ENCODE results near the gene STMN1.
A peak's percentile ranks its signal among the peaks of the same experiment; 100 is the strongest.

Gene STMN1

DNA sequence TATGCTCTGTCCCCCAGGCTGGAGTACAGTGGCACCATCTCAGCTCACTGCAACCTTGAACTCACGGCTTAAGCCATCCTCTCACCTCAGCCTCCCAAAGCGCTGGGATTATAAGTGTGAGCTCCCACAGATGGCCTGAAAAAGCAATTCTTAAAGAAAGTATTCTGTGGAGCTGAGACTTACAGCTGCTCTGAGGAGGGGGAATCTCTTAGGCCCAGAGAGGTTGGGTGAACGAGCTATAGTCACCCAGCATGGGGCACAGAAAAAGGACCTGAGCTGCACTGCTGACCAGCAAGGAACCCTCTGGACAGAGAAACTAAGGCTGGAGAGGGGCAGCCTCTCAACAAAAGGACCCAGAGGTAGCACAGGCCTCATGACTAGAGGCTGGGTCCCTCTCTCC lies 32.0 kb downstream of the STMN1 start:
- Histone ChIP-seq H3K9me2 (replicated peaks; ENCODE audit: control insufficient read depth, low read length) (no peaks in the 10 kb centered on the region), H3K79me2 (ENCODE audit: control insufficient read depth, low read length) (no peaks in the 10 kb centered on the region), H4K20me1 (ENCODE audit: control insufficient read depth, insufficient read depth, low read depth, low read length) (no peaks in the 10 kb centered on the region), H3K27ac (ENCODE audit: low read depth, low read length) (no peak overlapping the region), H3K9me3 (ENCODE audit: control insufficient read depth, insufficient read depth, low read length) (no peaks in the 10 kb centered on the region), H3K4me3 (ENCODE audit: low read length) (peak overlapping the region; percentile 73), H3K27me3 (ENCODE audit: control insufficient read depth, low read length) (peaks cover 25% of the 10 kb centered on the region), H3K4me2 (ENCODE audit: low read length) (peak overlapping the region; percentile 79), H3K36me3 (ENCODE audit: control insufficient read depth, low read length) (no peaks in the 10 kb centered on the region), H3F3A (ENCODE audit: control insufficient read depth, insufficient read depth) (peaks cover 10% of the 10 kb centered on the region), H3K4me1 (ENCODE audit: control insufficient read depth, low read length) (peaks cover 54% of the 10 kb centered on the region)
- TF ChIP-seq, protein P1, sequence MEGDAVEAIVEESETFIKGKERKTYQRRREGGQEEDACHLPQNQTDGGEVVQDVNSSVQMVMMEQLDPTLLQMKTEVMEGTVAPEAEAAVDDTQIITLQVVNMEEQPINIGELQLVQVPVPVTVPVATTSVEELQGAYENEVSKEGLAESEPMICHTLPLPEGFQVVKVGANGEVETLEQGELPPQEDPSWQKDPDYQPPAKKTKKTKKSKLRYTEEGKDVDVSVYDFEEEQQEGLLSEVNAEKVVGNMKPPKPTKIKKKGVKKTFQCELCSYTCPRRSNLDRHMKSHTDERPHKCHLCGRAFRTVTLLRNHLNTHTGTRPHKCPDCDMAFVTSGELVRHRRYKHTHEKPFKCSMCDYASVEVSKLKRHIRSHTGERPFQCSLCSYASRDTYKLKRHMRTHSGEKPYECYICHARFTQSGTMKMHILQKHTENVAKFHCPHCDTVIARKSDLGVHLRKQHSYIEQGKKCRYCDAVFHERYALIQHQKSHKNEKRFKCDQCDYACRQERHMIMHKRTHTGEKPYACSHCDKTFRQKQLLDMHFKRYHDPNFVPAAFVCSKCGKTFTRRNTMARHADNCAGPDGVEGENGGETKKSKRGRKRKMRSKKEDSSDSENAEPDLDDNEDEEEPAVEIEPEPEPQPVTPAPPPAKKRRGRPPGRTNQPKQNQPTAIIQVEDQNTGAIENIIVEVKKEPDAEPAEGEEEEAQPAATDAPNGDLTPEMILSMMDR (IDR thresholded peaks at IDR 0.05; ENCODE audit: low read depth, low read length, poor library complexity, severe bottlenecking): no peak
- no peak for TF ChIP-seq EZH2phosphoT487 (IDR thresholded peaks at IDR 0.05; ENCODE audit: borderline replicate concordance, low read length)

DNA sequence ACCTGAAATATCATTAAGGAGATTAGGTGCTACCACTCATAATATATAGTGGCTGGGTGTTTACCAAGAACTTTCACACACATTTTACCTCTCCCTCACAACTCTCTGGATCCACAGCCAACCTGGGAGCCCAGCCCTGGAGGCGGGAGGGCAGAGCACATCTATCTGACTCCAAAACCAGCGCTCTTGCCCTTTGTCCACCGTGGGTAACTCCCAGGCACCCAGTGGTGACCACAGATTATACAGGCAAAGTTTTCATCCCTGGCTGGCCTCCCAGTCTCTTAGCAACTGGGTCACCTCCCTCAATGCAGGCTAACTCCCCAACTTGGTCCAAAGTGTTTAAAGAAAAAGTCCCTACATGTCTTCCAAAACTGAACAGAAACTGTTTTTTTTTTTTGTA lies 33.1 kb downstream of the STMN1 start:
- Histone ChIP-seq H3K4me3 (ENCODE audit: low read length) (no peak overlapping the region), H3K27me3 (ENCODE audit: control insufficient read depth, low read length) (peaks cover 25% of the 10 kb centered on the region), H3K36me3 (ENCODE audit: control insufficient read depth, low read length) (no peaks in the 10 kb centered on the region), H4K20me1 (ENCODE audit: control insufficient read depth, insufficient read depth, low read depth, low read length) (no peaks in the 10 kb centered on the region), H3K9me2 (replicated peaks; ENCODE audit: control insufficient read depth, low read length) (no peaks in the 10 kb centered on the region), H3K9me3 (ENCODE audit: control insufficient read depth, insufficient read depth, low read length) (no peaks in the 10 kb centered on the region), H3K27ac (ENCODE audit: low read depth, low read length) (no peak overlapping the region), H3F3A (ENCODE audit: control insufficient read depth, insufficient read depth) (peaks cover 10% of the 10 kb centered on the region), H3K4me1 (ENCODE audit: control insufficient read depth, low read length) (peaks cover 54% of the 10 kb centered on the region), H3K79me2 (ENCODE audit: control insufficient read depth, low read length) (no peaks in the 10 kb centered on the region), H3K4me2 (ENCODE audit: low read length) (peak overlapping the region; percentile 39)
- no peak for TF ChIP-seq EZH2phosphoT487 (IDR thresholded peaks at IDR 0.05; ENCODE audit: borderline replicate concordance, low read length)

DNA sequence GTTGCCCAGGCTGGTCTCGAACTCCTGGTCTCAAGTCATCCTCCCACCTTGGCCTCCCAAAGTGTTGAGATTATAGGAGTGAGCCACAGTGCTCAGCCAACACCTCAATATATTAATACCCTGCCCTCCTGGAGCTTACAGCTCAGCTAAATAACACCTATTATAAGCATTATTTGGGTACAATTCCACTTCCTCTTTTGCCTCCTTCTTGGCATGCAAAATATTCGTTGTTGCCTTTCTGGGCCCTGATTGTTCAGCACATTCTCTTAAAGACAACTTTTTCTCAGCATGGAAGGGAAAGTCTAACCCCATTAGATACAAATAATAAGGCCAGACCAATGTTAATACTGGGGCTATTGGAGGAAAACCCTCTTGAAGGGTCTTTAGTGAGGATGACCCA lies 33.5 kb downstream of the STMN1 start:
- Histone ChIP-seq H3K4me2 (ENCODE audit: low read length) (peak overlapping the region; percentile 39), H3K27ac (ENCODE audit: low read depth, low read length) (no peak overlapping the region)

More for the DNA sequence above, 33.5 kb downstream of the STMN1 start:
- TF ChIP-seq EZH2phosphoT487 (IDR thresholded peaks at IDR 0.05; ENCODE audit: borderline replicate concordance, low read length): no peak
- TF ChIP-seq, protein P1 (IDR thresholded peaks at IDR 0.05; ENCODE audit: low read depth, low read length, poor library complexity, severe bottlenecking): no peak
- no peaks in the 10 kb centered on the region for H4K20me1 ChIP-seq (ENCODE audit: control insufficient read depth, insufficient read depth, low read depth, low read length)
- H3F3A ChIP-seq (ENCODE audit: control insufficient read depth, insufficient read depth): peaks cover 10% of the 10 kb centered on the region
- H3K27me3 ChIP-seq (ENCODE audit: control insufficient read depth, low read length): peaks cover 25% of the 10 kb centered on the region
- H3K4me3 ChIP-seq (ENCODE audit: low read length): no peak overlapping the region
- no peaks in the 10 kb centered on the region for H3K9me2 ChIP-seq (replicated peaks; ENCODE audit: control insufficient read depth, low read length)
- H3K9me3 ChIP-seq (ENCODE audit: control insufficient read depth, insufficient read depth, low read length): no peaks in the 10 kb centered on the region
- no peaks in the 10 kb centered on the region for H3K79me2 ChIP-seq (ENCODE audit: control insufficient read depth, low read length)
- H3K36me3 ChIP-seq (ENCODE audit: control insufficient read depth, low read length): no peaks in the 10 kb centered on the region
- peaks cover 54% of the 10 kb centered on the region for H3K4me1 ChIP-seq (ENCODE audit: control insufficient read depth, low read length)
